ENCODE measurements around the gene DLL3.

Gene DLL3

DNA sequence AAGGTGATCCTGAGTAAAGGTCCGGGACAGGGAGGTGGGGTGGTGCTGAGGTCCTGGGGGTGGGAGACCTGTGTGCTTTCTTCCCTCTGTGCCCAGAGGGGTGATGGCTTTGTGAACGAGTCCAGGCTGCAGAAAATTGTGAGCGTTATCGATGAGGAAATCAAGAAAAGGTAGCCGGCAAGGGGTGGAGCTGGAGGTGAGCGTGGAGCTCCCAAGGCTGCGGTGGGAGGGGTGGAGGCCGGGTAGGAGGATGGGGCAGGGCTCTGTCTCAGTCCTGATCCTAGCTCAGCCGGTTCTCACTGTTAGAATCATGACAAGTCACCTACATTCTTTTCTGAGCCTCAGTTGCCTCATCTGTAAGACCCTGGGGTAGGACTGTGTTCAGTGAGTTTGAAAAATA lies 20.2 kb downstream of the DLL3 start:
- DNase-seq (ENCODE audit: extremely low read depth, low read depth) = no peak

DNA sequence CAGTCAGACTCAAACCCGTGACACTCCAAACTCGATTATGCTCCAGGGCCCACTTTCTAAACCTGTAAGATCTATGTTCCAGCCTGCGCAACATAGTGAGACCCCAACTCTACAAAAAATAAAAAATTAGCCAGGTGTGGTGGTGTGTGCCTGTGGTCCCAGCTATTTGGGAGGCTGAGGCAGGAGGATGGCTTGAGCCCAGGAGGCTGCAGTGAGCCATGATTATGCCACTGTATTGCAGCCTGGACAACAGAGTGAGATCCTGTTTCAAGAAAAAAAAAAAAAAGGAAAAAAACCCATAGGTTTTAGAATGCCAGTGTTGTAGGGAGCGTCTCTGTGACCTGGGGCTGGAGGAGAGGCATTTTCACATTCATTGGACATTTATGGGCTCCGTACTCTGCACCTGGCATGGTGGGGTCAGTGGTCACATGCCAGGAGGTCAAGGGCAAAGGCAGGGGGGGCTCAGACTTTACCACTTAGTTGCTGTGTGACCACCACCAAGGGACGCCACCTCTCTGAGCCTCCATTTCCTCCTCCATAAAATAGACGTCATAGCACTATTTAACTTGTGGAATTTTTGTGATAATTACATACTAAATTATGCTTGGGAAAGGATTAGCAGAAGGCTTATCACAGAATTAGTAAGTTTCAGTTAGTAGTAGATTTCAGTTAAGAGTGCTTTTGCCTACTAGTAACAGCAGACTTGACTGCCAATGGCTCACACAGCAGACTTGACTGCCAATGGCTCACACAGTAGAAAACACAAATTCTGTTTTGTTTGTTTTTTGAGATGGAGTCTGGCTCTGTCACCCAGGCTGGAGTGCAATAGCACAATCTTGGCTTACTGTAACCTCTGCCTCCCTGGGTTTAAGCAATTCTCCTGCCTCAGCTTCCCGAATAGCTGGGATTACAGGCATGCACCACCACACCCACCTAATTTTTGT lies 22.1 kb downstream of the DLL3 start:
- no peak for TF ChIP-seq CTCF (IDR thresholded peaks at IDR 0.05; ENCODE audit: low read depth, low read length)
- no peak for DNase-seq (ENCODE audit: extremely low read depth, low read depth)

More for the DNA sequence above, 20.2 kb downstream of the DLL3 start:
- no peak for TF ChIP-seq CTCF (IDR thresholded peaks at IDR 0.05; ENCODE audit: low read depth, low read length)

- DNase-seq (ENCODE audit: extremely low read depth, low read depth) = no peak
- TF ChIP-seq CTCF (IDR thresholded peaks at IDR 0.05; ENCODE audit: low read depth, low read length) = no peak
These were observed 25.7 kb downstream of the DLL3 start for GRCh38 chr19:39524495-39524894.

GRCh38 chr19:39525205-39525604 lies 26.5 kb downstream of the DLL3 start:
- no peak for DNase-seq (ENCODE audit: extremely low read depth, low read depth)
- TF ChIP-seq CTCF (IDR thresholded peaks at IDR 0.05; ENCODE audit: low read depth, low read length) = no peak

GRCh38 chr19:39531834-39532232 lies 33.1 kb downstream of the DLL3 start:
- DNase-seq (ENCODE audit: extremely low read depth, low read depth) = no peak
- TF ChIP-seq CTCF (IDR thresholded peaks at IDR 0.05; ENCODE audit: low read depth, low read length) = no peak

DNA sequence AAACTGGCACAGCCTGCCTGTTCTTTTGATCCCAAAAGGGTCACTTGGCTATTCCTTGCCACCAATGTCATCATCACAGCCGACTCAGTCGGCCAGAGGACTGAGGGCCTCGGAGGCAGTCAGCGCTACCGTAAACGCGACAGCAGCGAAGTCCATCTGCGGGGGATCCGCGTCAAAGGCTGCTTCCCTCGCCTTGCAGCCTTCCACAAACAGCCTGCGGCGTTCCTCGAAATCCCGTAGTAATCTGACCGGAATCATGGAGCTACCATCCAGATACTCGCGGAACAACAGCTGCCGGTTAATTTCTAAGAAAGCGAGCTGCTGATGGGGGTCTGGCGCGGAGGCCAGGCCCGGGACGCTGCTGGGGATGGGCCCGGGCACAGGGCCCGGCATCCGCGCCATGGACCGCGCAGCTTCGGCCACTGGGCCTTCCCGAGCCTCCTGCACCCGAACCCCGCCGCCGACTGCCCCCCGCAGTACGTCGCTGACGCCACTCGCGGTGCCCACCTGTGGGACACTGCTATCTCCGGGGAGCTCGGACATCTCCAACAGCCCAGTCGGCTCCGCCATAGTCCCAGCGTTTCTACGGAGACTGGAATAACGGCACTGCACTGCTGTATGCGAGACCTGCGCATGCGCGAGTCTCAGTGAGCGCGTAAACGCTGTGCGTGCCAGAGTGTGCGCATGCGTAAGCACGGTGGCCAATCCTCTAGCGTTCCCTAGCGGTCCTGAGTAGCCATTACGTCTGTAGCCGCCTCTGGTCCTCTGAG lies 33.7 kb downstream of the DLL3 start, which contains the start of gene EID2B:
Gene EID2B (minus strand): TSS at position 620 of the 770 bp plus-strand sequence. CDS start 50 bp downstream, at position 570.
- DNase-seq (ENCODE audit: extremely low read depth, low read depth) = peak; percentile 91
- TF ChIP-seq CTCF (IDR thresholded peaks at IDR 0.05; ENCODE audit: low read depth, low read length) = peak; percentile 95

Measured in AG09319 (cell line).